CD8-positive, alpha-beta memory T cell (primary cell): ENCODE results near the gene TSPAN31. TPM values are rescaled to one million over a fixed set of nuclear protein-coding genes. Genes with fewer than 3 reads are reported as not detected.

Experiments used
- CTCF ChIA-PET: fragments of 350-600 bp; sonication (Branson Sonifier 250); formaldehyde crosslinking; loops from one replicate; lab custom pipeline; 2021; ENCODE audit warnings: antibody characterized with exemption; lab: Charles Lee
- POLR2A ChIA-PET: fragments of 350-600 bp; sonication (Branson Sonifier 250); formaldehyde crosslinking; loops from one replicate; lab custom pipeline; 2021; ENCODE audit warnings: antibody characterized with exemption; lab: Charles Lee
- DNase-seq, 5 donors: peaks; one replicate each; pipeline versions ENCODE4 v3.0.0 to v3.0.0-alpha.2; 2020 to 2022; ENCODE audit warnings: mixed read lengths in 1 of 5
- H3K27ac ChIP-seq: one replicate; pipeline ENCODE4 v1.7.0; 2013; ENCODE audit warnings: low read depth, mild to moderate bottlenecking, low read length, moderate library complexity
- H3K27me3 ChIP-seq: 2 replicates; pipeline ENCODE4 v1.7.0; 2013; ENCODE audit warnings: low read length, mild to moderate bottlenecking; ENCODE audit not compliant: insufficient read depth, poor library complexity, severe bottlenecking
- H3K36me3 ChIP-seq: 2 replicates; pipeline ENCODE4 v1.7.0; 2013; ENCODE audit warnings: mild to moderate bottlenecking, low read length, moderate library complexity; ENCODE audit not compliant: insufficient read depth
- H3K4me1 ChIP-seq: 2 replicates; pipeline ENCODE4 v1.7.0; 2013; ENCODE audit warnings: mild to moderate bottlenecking, low read length, moderate library complexity; ENCODE audit not compliant: insufficient read depth
- H3K4me3 ChIP-seq: 2 replicates; pipeline ENCODE4 v1.7.0; 2013; ENCODE audit warnings: mild to moderate bottlenecking, low read length
- H3K9me3 ChIP-seq: 2 replicates; pipeline ENCODE4 v1.7.0; 2013; ENCODE audit warnings: mild to moderate bottlenecking, low read length
- H3K27ac Mint-ChIP-seq, 8 donors: one replicate each; pipeline ENCODE4 v1.8.0; 2020 to 2021; ENCODE audit warnings: mixed read lengths in 8 of 8, mild to moderate bottlenecking in 6 of 8, inconsistent platforms in 3 of 8, moderate library complexity in 3 of 8
- H3K27me3 Mint-ChIP-seq, 2 donors: one replicate each; pipeline ENCODE4 v1.8.0; 2020 to 2021; ENCODE audit warnings: mixed read lengths in 2 of 2, mild to moderate bottlenecking in 1 of 2, moderate library complexity in 1 of 2
- H3K36me3 Mint-ChIP-seq, 3 donors: one replicate each; pipeline ENCODE4 v1.8.0; 2020 to 2021; ENCODE audit warnings: mixed read lengths in 3 of 3, inconsistent platforms in 1 of 3, mild to moderate bottlenecking in 1 of 3
- H3K4me1 Mint-ChIP-seq, 3 donors: one replicate each; pipeline ENCODE4 v1.8.0; 2020 to 2021; ENCODE audit warnings: mixed read lengths in 3 of 3, inconsistent platforms in 1 of 3, mild to moderate bottlenecking in 1 of 3
- H3K4me3 Mint-ChIP-seq, 7 donors: one replicate each; pipeline ENCODE4 v1.8.0; 2020 to 2021; ENCODE audit warnings: mixed read lengths in 7 of 7, mild to moderate bottlenecking in 6 of 7, moderate library complexity in 4 of 7, inconsistent platforms in 2 of 7
- H3K9me3 Mint-ChIP-seq, 5 donors: one replicate each; pipeline ENCODE4 v1.8.0; 2020 to 2022; ENCODE audit warnings: mixed read lengths in 5 of 5, mild to moderate bottlenecking in 3 of 5, moderate library complexity in 2 of 5, inconsistent platforms in 1 of 5
- polyA plus RNA-seq: library from polyadenylated mRNA; unstranded; fragments of 300-500 nt; fragmentation: Illumina TruSeq; gene quantifications from one replicate; pipeline ENCODE4 v1.2.3, GENCODE V29; 2021
- total RNA-seq, 2 experiments: library from RNA; stranded (reverse); gene quantifications; one replicate each; pipeline ENCODE4 v1.2.3, GENCODE V29; 2021

The TSPAN31 gene
- total and polyA plus RNA-seq, 3 experiments from 2014 or later = 12.0 to 46.9 (median 13.0) TPM

DNA sequence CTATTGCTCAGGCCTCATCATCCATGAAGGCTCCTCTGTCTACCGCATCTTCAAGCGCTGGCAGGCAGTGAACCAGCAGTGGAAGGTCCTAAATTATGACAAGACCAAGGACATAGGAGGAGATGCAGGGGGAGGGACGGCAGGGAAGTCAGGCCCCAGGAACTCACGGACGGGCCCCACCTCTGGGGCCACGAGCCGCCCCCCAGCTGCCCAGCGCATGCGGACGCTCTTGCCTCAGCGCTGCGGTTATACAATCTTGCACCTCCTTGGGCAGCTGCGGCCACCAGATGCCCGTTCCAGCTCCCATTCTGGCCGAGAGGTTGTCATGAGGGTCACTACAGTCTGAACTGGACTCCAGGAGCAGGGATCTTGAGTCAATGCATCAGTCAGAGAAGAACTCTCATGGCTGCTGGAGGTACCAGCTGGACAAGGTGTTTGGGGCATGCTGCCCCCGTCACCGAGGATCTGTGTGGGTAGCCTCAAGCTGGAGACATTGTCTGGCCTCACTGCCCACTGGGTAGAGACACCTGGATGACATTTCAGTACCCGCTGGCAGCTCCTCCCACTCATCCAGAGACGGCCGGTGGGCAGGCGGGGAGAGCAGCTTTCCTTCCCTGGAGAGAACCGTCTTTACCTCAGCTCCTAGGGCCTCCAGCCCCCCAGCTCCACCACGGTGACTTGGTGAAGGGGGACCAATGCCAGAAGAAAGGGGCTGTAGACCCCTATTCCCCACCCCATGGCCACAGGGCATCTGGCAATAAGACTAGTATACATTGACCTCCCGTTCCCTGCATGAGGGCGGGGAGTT is 13.9 kb downstream of the TSPAN31 start:
- H3K4me1 Mint-ChIP-seq = peaks cover 33 to 39% (median 34%) of the 10 kb centered on the region in 3 donors
- DNase-seq = no peak
- Histone ChIP-seq H3K27me3 (no peaks in the 10 kb centered on the region), H3K4me3 (no peak overlapping the region), H3K27ac (no peak overlapping the region), H3K9me3 (no peaks in the 10 kb centered on the region), H3K36me3 (peaks cover 15% of the 10 kb centered on the region), H3K4me1 (peaks cover 22% of the 10 kb centered on the region)
- CTCF ChIA-PET = interaction anchor here (0.8 to 2.3 kb wide), 9 partner anchors 8 to 144 kb away, joined by 3 to 24 read pairs (median 4); partner anchors contain the start of gene TSFM
- H3K27ac Mint-ChIP-seq = peak overlapping the region in 5 of 8 donors; percentile 20 to 94 (median 52)
- H3K36me3 Mint-ChIP-seq = peaks cover 4 to 36% (median 4%) of the 10 kb centered on the region in 3 donors
- H3K27me3 Mint-ChIP-seq = peaks cover 6 to 9% of the 10 kb centered on the region in 2 donors
- H3K9me3 Mint-ChIP-seq = no peaks in the 10 kb centered on the region
- POLR2A ChIA-PET = interaction anchor here (1.5 kb wide), 1 partner anchor 14 kb away, joined by 4 read pairs; the partner anchor contains the start of gene TSPAN31
- H3K4me3 Mint-ChIP-seq = peak overlapping the region in 2 of 7 donors; percentile 63 to 75

- DNase-seq = peak in 2 of 5 donors; percentile 40 to 60
- Histone ChIP-seq H3K36me3 (peaks cover 15% of the 10 kb centered on the region), H3K4me3 (no peak overlapping the region), H3K27me3 (peaks cover 3% of the 10 kb centered on the region), H3K27ac (no peak overlapping the region), H3K9me3 (no peaks in the 10 kb centered on the region), H3K4me1 (peaks cover 18% of the 10 kb centered on the region)
- Mint-ChIP-seq H3K27ac (peak overlapping the region in 4 of 8 donors; percentile 47 to 94 (median 57)), H3K27me3 (peaks cover 10 to 15% of the 10 kb centered on the region in 2 donors), H3K36me3 (peaks cover 4 to 36% (median 4%) of the 10 kb centered on the region in 3 donors), H3K4me1 (peaks cover 31 to 37% (median 31%) of the 10 kb centered on the region in 3 donors), H3K4me3 (peak overlapping the region in 2 of 7 donors; percentile 31 to 75), H3K9me3 (peaks cover 0 to 1% (median 0%) of the 10 kb centered on the region in 5 donors)
- CTCF ChIA-PET = interaction anchor here (0.6 to 2.3 kb wide), 15 partner anchors 9 to 148 kb away, joined by 3 to 24 read pairs (median 4); partner anchors contain the start of gene TSFM
- POLR2A ChIA-PET = interaction anchor here (1.5 kb wide), 1 partner anchor 15 kb away, joined by 4 read pairs; the partner anchor contains the start of gene TSPAN31
Measured at GRCh38 chr12:57759360-57759980, 14.6 kb downstream of the TSPAN31 start.

DNA sequence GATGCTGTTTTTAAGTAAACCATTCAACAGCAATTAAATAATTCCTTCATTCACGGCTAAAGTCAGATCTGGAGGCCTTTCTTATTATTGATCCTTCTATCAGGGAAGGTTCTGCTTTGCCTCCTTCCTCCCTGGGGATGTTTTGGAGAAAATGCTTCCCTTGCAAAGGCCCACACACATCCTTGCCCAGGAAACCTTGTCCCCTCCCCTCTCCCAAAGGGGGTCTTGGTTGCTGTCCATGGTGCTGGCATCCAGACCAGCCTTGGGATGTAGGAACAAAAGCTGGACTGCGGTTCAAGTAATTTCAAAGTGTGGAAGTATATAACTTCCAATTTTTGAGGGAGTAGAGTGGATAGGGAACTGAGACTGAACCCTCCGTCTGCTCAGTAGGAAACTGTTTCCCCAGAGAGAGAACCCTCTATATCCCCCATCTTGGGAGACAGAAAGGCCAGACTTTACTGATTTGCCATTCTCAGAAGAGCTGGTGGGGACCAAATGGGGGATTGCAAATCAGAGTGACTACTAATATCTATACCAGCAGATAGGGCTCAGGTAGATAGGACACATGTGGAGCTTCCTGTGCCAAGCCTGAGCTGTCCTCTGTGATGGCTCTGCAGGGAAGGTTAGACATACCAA is 15.6 kb downstream of the TSPAN31 start:
- peaks cover 4 to 35% (median 4%) of the 10 kb centered on the region in 3 donors for H3K36me3 Mint-ChIP-seq
- Histone ChIP-seq H3K4me1 (peaks cover 23% of the 10 kb centered on the region), H3K27me3 (peaks cover 8% of the 10 kb centered on the region), H3K9me3 (no peaks in the 10 kb centered on the region), H3K4me3 (no peak overlapping the region), H3K27ac (no peak overlapping the region), H3K36me3 (peaks cover 15% of the 10 kb centered on the region)
- ChIA-PET POLR2A (no interaction called here), CTCF (interaction anchor here (1.0 to 2.3 kb wide), 6 partner anchors 10 to 145 kb away, joined by 3 to 24 read pairs (median 7); partner anchors contain the start of gene TSFM)
- peaks cover 31 to 44% (median 36%) of the 10 kb centered on the region in 3 donors for H3K4me1 Mint-ChIP-seq
- DNase-seq = no peak
- peaks cover 0 to 1% (median 0%) of the 10 kb centered on the region in 5 donors for H3K9me3 Mint-ChIP-seq
- H3K27ac Mint-ChIP-seq = peak overlapping the region in 3 of 8 donors; percentile 48 to 74 (median 54)
- H3K4me3 Mint-ChIP-seq = peak overlapping the region in 1 of 7 donors; percentile 70
- H3K27me3 Mint-ChIP-seq = peaks cover 17 to 24% of the 10 kb centered on the region in 2 donors

DNA sequence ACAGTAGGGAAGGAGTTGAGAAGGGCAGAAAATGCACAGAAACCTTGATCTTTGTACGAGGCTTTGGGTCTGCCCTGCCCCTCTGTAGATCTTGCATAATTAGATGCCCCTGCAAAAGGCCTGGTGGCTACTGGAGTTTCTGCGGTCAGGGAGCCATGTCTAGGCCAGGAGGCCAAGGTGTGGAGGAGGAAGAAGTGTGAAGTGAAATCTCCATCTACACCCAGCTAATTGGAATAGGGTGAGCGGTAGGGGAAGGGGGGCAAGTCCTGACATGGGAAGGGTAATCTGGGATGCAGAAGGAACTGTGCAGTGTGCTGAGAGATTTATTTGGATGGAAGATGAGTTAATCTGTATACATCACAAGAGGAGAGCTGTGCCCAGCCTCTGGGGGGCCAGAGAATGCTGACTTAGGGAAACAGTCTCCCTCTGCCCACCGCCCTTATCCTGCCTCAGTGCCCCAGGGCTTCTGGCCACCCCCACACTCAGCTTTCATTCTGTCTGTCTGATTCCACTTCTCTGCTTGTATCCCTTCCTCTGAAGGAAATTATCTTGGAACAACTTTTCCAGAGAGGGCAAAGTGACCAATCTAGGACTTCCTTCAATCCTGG is 16.7 kb downstream of the TSPAN31 start:
- H3K27me3 Mint-ChIP-seq = peaks cover 23 to 30% of the 10 kb centered on the region in 2 donors
- DNase-seq = no peak
- Histone ChIP-seq H3K9me3 (no peaks in the 10 kb centered on the region), H3K27me3 (peaks cover 13% of the 10 kb centered on the region), H3K36me3 (peaks cover 15% of the 10 kb centered on the region), H3K4me3 (no peak overlapping the region), H3K27ac (no peak overlapping the region), H3K4me1 (peaks cover 27% of the 10 kb centered on the region)
- H3K27ac Mint-ChIP-seq = peak overlapping the region in 1 of 8 donors; percentile 48
- peaks cover 4 to 32% (median 4%) of the 10 kb centered on the region in 3 donors for H3K36me3 Mint-ChIP-seq
- H3K4me1 Mint-ChIP-seq = peaks cover 33 to 48% (median 38%) of the 10 kb centered on the region in 3 donors
- peaks cover 0 to 3% (median 0%) of the 10 kb centered on the region in 5 donors for H3K9me3 Mint-ChIP-seq
- CTCF ChIA-PET = interaction anchor here (0.8 kb wide), 1 partner anchor 26 kb away, joined by 3 read pairs; no protein-coding TSS in a partner anchor
- POLR2A ChIA-PET = no interaction called here
- H3K4me3 Mint-ChIP-seq = peak overlapping the region in 2 of 7 donors; percentile 41 to 70

- Mint-ChIP-seq H3K4me3 (peak overlapping the region in 2 of 7 donors; percentile 8 to 42), H3K36me3 (peaks cover 1 to 26% (median 4%) of the 10 kb centered on the region in 3 donors), H3K27me3 (peaks cover 29 to 33% of the 10 kb centered on the region in 2 donors), H3K4me1 (peaks cover 30 to 46% (median 33%) of the 10 kb centered on the region in 3 donors), H3K9me3 (peaks cover 0 to 6% (median 0%) of the 10 kb centered on the region in 5 donors), H3K27ac (no peak overlapping the region)
- H3K27me3 ChIP-seq = peaks cover 18% of the 10 kb centered on the region
- H3K9me3 ChIP-seq = no peaks in the 10 kb centered on the region
- H3K4me1 ChIP-seq = peaks cover 24% of the 10 kb centered on the region
- ChIA-PET POLR2A (no interaction called here), CTCF (interaction anchor here (0.8 to 1.2 kb wide), 2 partner anchors 10 to 19 kb away, joined by 3 read pairs; partner anchors contain the start of genes EEF1AKMT3 and METTL1)
- no peak for DNase-seq
- no peak overlapping the region for H3K4me3 ChIP-seq
- H3K36me3 ChIP-seq = peaks cover 15% of the 10 kb centered on the region
- H3K27ac ChIP-seq = no peak overlapping the region
Measured at GRCh38 chr12:57762463-57762862, 17.6 kb downstream of the TSPAN31 start.

DNA sequence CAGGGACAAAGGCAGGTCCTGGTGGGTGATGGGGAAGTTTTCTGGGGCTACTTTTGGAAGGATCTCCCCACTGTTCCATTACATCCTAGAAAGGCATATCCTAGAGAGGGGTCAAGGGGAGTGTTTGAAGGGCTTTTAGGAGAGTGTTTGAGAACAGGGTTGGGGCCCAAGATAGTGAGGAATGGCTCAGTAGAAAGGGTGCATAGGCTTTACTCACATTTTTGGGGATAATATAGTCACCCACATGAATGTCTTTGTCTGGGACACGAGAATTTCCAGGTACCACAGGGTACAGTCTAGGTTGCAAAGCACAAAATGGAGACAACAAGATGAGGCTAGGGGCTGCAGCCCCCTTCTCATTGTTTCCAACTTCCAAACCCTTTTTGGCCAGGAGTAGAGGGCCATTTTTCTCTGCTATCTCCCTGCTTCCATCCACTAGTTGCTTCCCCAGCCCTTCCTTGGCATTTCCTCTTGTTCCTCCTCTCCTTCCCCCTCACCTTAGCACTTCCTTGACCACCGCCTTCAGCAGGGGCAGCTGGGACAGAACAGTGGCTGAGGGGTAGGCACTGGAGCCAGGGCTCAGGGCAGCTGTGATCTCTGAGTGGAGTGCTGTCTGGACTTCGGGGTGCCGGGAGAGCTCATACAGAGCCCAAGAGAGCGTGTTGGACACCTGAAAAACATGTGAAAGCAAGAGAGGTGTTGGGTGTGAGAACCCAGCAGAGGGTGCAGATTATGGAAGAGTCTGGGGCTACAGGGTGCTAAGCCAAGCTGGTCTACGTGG is 19.2 kb downstream of the TSPAN31 start:
- peaks cover 4 to 19% (median 6%) of the 10 kb centered on the region in 3 donors for H3K36me3 Mint-ChIP-seq
- peak overlapping the region; percentile 83 to 90 (median 85) for H3K4me3 Mint-ChIP-seq
- Histone ChIP-seq H3K4me3 (peak overlapping the region; percentile 70), H3K27me3 (peaks cover 18% of the 10 kb centered on the region), H3K4me1 (peaks cover 24% of the 10 kb centered on the region), H3K27ac (no peak overlapping the region), H3K9me3 (no peaks in the 10 kb centered on the region), H3K36me3 (peaks cover 4% of the 10 kb centered on the region)
- H3K4me1 Mint-ChIP-seq = peaks cover 29 to 41% (median 31%) of the 10 kb centered on the region in 3 donors
- H3K27ac Mint-ChIP-seq = peak overlapping the region in 4 of 8 donors; percentile 18 to 77 (median 64)
- ChIA-PET CTCF (interaction anchor here (0.8 to 4.8 kb wide), 9 partner anchors 8 to 140 kb away, joined by 3 to 37 read pairs (median 4); partner anchors contain the start of genes MARCHF9 and TSFM), POLR2A (no interaction called here)
- DNase-seq = no peak
- H3K27me3 Mint-ChIP-seq = peaks cover 30 to 33% of the 10 kb centered on the region in 2 donors
- peaks cover 0 to 6% (median 0%) of the 10 kb centered on the region in 5 donors for H3K9me3 Mint-ChIP-seq
